GM10266 (cell line): ENCODE results near the gene PSD2.

ENCODE experiments used
- DNase-seq: peaks from one replicate; pipeline ENCODE4 v3.0.0; 2012; ENCODE audit errors: extremely low spot score
- TF ChIP-seq, protein P1 (sequence below): IDR thresholded peaks from 2 replicates; pipeline ENCODE4 v1.5.1; 2012; ENCODE audit warnings: mild to moderate bottlenecking, low read depth; ENCODE audit not compliant: control insufficient read depth, insufficient read depth; ENCODE audit errors: missing control alignments

PSD2 gene

DNA sequence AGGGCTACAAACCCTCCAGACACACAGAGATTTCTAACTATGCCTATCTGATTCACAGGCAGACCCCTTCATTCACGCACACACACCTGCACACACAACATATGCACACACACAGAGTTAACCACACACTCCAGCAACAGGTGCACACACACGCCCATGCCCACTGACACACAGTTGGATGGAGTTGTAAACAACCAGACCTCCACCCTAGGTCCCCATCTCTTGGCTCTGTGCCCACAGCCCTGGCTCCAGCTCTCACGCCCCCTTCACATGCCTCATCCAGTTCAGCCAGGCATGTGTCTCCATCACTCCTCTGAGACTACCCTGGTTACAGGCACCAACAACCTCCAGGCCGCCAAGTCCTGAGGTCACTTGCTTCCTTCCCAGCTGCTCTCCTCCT is 61.1 kb downstream of the PSD2 start:
- DNase-seq = no peak

DNA sequence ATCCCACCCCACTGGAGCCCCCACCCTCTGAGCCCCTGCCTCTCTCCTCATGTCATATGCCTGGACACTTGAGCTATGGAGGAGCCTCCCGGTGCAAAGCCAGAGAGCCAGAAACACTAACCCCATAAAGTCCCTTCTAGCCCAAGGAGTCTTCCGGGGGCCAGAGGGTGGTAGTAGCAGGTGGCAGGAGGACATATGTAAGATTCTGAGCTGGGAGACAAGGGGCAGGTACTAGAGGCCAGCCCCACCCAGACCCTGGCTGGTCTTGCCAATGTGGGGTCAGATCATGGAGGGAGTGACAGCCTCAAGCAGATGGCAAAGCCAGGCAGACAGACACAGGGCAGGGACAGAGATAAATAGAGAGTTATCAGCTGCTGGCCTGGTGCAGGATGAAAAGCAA is 63.4 kb downstream of the PSD2 start:
- TF ChIP-seq, protein P1, sequence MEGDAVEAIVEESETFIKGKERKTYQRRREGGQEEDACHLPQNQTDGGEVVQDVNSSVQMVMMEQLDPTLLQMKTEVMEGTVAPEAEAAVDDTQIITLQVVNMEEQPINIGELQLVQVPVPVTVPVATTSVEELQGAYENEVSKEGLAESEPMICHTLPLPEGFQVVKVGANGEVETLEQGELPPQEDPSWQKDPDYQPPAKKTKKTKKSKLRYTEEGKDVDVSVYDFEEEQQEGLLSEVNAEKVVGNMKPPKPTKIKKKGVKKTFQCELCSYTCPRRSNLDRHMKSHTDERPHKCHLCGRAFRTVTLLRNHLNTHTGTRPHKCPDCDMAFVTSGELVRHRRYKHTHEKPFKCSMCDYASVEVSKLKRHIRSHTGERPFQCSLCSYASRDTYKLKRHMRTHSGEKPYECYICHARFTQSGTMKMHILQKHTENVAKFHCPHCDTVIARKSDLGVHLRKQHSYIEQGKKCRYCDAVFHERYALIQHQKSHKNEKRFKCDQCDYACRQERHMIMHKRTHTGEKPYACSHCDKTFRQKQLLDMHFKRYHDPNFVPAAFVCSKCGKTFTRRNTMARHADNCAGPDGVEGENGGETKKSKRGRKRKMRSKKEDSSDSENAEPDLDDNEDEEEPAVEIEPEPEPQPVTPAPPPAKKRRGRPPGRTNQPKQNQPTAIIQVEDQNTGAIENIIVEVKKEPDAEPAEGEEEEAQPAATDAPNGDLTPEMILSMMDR = no peak
- no peak for DNase-seq

More for the DNA sequence above, 61.1 kb downstream of the PSD2 start:
- TF ChIP-seq, protein P1 = no peak

DNA sequence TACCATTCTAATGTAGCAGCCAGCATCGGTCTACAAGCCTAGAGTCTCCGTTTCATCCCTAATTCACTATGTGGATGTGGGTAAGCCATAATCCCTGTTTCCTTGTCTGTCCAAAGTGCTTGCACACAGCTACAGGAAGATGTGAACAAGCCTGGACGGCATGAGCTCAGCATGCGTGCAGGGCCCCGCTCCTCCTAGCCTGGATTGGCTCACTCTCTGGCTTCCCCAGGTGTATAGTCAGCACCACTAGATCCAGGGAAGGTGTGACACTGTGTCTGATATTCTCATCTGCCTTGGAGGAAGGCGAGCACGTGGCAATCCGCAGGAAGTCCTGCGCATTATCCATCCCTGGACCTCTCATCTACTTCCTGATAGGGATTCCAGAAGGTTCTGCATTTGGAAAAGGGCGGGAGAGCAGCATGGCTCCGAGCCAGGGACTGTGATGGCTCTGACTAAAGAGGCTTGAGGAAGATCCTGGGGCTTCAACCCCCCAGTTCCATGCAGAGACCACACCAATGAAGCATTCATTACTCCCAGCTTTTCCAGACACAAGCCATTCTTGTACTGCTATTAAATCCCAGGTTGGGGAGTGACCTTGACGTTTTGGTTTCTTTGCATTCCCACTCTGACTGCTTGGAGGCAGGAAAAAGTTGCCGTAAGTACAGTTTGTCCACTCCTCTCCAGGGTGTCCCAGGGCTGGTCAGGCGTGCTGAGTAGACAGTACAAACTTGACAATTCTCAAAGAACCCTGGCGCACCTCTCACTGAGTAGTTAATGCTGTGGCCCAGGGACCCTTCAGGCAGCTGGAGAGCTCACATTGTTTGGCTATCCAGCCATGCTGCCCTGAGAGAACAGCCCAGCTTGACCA is 65.6 kb downstream of the PSD2 start:
- no peak for DNase-seq
- TF ChIP-seq, protein P1 = no peak

DNA sequence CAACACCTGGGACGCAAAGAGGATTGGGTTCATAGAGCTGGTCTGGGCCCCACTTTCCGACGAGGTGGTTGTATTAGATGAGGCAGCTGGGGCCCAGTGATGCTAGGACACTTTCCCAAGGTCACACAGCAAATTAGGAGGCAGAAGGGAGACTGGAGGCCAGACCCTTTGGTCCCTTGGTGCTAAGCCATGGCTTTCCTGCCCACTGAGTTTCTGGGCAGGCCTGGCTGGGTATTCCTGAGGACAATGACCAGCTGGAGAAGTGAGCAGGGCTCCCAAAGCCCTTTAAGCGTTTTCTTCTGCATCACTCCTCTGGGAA is 66.2 kb downstream of the PSD2 start:
- TF ChIP-seq, protein P1 = no peak
- no peak for DNase-seq

DNA sequence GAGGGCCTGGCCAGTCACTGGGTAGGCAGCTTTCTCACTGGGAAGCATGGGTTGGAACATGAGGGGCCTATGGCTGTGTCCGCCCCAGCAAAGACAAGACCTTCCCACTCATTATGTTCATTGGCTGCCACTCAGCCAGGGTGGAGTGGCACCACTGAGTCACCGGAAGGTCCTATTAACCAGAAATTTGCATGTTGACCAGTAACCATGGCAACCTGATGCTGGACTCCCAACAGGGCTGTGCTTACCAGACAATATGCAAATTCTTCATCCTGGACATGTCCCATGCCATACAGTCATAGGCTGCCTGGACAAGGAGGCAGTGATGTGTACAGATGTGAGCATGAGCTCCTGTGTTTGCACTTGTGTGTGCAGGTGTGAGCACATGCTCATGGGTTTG is 66.7 kb downstream of the PSD2 start:
- no peak for DNase-seq
- TF ChIP-seq, protein P1 = no peak

DNA sequence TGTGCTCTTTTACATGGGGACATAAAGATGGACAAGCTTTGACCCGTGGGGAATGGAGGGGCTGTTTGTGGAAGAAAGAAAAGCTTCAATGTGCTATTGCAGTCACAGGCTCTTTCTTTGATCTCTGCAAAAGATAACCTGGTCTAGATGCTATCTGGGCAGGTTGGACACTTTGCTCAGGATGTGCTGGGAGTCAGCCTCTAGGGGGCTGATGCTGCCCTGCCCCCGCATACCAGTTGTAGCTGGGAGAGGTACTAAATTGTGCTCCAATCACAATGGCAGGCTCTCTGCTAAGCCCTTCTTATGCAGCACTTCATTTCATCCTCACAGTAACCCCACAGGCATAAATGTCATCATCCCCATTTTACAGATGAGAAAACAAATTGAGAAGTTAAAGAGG is 67.2 kb downstream of the PSD2 start:
- no peak for DNase-seq
- TF ChIP-seq, protein P1 = no peak

DNA sequence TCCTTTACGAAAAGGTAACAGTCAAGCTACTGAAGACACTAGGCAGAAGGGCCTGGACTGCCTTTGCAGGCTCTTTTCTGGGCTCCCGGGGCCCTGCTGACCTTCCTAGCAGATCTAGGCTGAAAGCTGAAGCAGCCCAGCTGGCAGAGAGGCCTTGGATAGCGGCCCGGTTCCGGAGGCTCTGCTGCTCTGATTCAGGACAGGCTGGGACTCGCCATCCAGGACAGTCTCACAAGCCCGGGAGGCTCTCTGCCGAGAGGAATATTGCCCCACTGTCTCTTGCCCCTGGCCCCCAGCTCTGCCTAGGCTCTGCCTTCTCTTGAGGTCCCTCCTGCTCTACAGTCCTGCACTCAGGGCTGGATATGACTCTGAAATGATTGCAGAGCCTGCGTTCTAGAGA is 67.8 kb downstream of the PSD2 start:
- TF ChIP-seq, protein P1 = no peak
- no peak for DNase-seq
